NCI-H345 treated with DMSO at 0.1 percent for 48 hours (cell line): Measurements from ENCODE around the gene TENT5C.

Experiments
- DNase-seq: peaks from one replicate; lab custom pipeline; 2025; ENCODE audit not compliant: unreplicated experiment; lab: John Stamatoyannopoulos, UW

TENT5C gene

GRCh38 chr1:117653732-117654492 is 48.1 kb downstream of the TENT5C start:
- DNase-seq, result peak; percentile 2

GRCh38 chr1:117654493-117655219 is 48.8 kb downstream of the TENT5C start:
- no peak for DNase-seq

DNA sequence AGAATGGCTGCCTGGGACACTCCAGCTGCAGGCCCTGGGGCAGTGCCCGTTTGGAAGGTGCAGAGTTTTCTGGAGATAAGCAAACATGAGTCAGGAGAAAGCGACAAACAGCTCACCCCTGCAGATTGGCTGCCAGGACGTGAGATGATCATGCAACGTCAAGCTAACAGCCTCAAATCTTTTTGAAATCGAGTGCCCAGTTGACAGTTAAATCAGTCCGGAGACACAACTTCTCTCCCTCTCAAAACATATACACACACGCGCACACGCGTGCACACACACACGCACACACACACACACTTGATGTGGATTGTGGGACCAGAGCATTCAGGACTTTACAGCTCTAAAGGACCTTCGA is 49.4 kb downstream of the TENT5C start:
- no peak for DNase-seq

- no peak for DNase-seq
These were observed 50.4 kb downstream of the TENT5C start for GRCh38 chr1:117656202-117656641.

- no peak for DNase-seq
These were observed 51.2 kb downstream of the TENT5C start for GRCh38 chr1:117657031-117657430.

DNA sequence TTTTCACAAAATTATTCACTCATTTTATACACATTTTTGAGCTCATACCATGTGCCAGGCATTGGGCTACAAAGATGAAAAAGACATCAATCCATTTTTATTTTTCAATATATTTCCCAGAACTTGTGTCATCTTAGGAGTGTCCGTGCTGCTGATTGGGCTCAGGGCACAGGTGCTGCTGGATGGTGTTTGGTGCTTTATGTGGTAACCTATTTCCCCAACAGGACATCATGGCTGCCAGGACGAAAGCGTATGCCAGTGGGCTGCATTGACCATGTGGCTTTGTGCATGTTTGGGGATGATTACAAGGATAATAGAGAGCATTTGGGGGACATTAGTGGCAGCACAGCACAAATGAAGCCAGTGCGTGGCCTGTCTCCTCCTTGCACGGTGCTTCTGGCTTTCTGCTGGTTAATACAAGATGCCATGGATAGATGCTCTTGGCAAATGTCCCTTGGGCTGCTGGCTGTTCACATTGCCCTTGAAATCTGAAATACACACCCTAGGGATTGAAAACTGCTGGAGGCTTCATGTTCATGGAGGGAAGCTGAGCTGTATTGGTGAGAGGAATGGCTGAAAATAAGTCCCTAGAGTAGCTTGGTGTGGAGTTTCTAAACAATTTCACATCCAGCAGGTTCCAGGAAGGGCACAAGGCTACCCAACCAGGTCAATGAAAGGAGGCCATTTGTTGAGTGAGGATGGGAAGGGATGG is 52.3 kb downstream of the TENT5C start:
- no peak for DNase-seq

GRCh38 chr1:117658676-117659075 is 52.8 kb downstream of the TENT5C start:
- DNase-seq, result no peak

- no peak for DNase-seq
These were observed 53.9 kb downstream of the TENT5C start for GRCh38 chr1:117659550-117660270.

DNA sequence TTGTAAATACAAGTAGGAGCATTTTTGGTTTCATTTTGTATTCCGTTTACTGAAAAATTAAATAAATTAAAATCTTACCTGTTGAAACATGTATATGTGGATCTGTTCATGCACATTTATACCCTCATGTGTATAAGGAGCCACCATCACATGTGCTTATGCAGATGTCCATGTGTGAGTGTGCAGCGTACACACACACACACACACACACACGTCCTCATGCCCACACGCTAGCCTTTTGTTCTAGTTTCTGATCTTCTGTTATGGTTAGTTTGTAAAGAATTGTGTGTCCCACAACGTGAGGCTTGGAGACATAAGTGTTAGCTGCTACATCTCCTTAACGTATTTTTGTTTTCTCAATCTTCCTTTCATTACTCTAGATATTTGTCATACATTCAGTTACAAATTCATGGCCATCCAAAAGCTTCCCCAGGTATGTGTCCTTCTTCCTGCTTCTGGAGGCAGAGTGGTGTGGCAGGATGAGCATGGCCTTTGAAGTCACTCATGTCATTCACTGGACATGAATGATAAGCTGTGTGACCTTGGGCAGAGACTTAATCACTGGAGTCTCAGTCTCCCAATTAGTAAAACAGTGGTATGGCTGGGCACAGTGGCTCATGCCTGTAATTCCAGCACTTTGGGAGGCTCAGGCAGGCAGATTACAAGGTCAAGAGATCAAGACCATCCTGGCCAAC is 54.6 kb downstream of the TENT5C start:
- DNase-seq, result no peak

DNA sequence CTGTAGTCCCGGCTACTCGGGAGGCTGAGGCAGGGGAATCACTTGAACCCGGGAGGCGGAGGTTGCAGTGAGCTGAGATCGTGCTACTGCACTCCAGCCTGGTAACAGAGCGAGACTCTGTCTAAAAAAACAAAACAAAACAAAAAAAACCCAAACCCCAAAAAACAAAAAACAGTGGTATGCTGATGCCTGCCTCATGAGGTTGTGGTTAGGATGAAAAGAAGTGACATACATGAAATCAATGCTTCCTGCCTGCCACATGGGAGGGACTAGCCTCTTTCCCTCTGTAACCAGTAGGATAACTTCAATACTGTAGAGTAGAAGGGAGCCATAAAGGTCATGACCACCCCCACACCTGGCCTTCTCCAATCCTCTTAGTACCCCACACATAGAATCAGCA is 55.2 kb downstream of the TENT5C start:
- no peak for DNase-seq

DNA sequence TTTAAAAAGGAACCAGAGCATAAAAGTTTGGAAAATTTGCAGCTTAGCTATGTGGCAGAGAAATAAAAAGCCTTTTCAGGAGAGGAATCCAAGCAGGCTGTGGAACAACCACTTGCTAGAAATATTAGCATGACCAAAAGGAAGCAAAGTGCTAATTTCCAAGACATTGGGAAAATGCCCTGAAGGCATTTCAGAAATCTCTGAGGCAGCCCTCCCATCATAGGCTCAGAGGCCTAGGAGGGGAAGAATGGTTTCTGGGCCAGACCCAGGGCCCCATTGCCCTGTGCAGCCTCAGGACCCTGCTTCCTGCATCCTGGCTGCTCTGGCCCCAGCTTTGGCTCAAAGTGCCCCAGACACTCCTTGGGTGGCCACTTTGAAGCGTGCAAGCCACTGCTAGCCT is 56.8 kb downstream of the TENT5C start:
- no peak for DNase-seq

DNA sequence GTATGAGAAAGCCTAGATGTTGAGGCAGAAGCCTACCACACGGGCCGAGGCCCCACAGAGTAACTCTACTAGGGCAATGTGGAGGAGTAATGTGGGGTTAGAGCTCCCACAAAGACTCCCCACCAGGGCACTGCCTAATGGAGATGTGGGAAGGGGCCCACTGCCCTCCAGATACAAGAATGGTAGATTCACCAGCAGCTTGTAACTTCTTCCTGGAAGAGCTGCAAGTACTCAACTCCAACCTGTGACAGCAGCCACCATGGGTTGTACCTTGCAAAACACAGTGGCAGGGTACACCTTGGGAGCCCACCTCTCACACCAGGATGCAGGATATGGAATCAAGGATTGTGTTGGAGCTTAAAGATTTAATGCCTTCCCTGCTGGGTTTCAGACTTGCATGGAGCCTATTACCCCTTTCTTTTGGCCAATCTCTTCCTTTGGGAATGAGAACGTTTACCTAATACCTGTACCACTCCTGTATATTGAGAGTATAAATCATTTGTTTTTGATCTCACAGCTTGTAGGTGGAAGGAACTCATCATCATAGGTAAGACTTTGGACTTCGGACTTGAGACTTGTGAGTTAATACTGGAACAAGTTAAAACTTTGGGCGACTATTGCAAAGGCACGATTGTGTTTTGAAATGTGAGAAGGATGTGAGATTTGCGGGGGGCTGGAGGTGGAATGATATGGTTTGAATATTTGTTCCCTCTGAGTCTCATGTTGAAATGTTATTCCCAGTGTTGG is 57.5 kb downstream of the TENT5C start:
- DNase-seq, result no peak

GRCh38 chr1:117664314-117664713 is 58.5 kb downstream of the TENT5C start:
- DNase-seq, result no peak

- no peak for DNase-seq
These were observed 59.9 kb downstream of the TENT5C start for GRCh38 chr1:117665556-117666270.

- no peak for DNase-seq
These were observed 63.7 kb downstream of the TENT5C start for GRCh38 chr1:117669572-117669971.

DNA sequence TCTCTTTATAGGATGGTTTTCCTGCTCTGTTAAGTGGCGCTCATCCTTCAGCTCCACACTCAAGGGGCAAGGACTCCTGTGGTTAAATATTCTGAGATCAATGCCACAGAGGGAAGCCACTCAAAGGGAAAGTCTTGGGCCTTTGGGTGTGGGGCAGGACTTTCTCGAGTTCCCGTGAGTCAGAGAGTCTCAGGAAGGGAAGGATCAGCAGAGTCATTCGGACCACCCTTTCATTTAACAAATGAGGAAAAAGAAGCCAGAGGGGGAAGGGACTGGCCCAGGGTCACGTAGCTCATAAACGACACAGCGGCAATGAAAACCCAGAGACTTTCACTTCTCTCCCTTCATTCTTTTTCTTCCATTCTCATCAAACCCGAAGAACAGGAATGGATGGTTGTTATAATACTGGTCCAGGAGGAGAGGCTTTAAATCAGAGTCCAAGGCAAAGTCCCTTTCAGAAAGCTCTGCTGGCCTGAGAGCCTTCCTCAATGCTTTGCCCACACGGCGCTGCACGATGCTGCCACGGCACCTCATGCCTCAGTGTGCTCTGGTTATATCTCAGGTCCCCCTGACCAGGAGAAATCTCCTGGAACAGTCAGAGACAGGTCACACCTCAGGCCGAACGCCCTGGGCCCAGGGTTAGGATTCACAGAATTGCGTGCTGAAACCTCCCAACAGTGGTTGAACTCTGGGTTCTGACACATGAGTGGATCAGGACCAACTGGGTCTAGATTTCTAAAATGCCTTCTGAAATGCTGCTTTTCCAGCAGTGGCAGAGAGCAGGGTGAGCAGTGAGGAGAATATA is 65.3 kb downstream of the TENT5C start:
- no peak for DNase-seq

DNA sequence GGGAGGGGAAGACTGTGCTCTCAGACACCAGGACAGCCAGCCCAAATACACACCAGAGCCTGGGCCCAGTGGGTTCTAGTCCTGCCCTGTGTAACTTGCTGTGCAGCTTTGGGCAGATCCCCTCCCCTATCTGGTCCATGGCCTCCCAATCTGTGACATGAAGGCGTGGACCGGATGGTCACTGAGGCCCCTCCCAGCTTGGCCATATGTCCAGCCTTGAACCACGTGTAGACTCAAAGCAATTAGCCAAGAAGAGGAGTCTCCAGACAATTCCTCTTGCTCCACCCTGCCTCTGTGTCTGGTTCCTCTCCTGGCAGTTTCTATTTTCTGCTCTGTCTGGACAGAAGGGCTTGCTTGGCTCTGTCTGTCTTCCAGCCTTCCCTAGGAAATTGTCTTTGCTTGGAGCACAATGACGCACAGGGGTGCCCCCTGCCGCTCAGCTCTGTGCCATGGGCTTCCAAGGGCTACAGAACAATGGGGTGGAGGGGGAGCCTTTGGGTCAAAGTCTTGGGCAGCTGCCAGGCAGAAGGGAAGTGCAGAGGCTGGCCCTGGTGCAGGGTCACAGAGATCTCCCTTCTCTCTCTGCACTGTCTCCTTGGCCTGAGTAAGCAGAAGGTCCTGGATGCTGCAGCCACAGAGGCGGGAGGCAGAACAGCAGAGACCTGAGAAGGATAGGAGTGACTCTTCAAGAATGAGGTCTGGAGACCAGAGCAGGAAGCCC is 66.1 kb downstream of the TENT5C start:
- DNase-seq, result no peak

DNA sequence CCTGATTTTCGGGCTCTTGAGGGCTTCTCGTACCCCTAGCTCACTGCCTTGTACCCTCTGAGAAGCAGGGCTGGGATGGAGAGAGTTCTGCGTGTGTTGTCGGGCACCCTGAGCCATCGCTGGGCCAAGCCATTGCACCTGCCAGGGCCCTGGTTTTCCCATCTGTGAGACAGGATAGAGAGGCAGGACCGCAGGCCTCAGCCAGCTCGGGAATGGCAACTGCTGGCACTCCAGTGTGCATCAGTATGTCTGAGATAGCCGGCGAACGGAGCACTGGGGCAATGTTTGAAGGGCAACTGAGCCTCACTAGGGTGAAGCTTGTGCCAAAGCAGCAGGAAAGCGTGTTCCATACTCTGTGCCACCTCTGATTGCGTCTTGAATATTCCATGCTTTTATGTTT is 66.9 kb downstream of the TENT5C start:
- DNase-seq, result no peak
